Epidermal melanocyte (primary cell): ENCODE results near the gene CD86.
"Not testable (repeated sequence)": the region's sequence is repeated elsewhere in the genome, so short reads cannot be mapped to it uniquely, and the experiment has no call there.

Experiments used
- DNase-seq: peaks from one replicate; pipeline ENCODE4 v3.0.0; 2011; ENCODE audit warnings: low spot score; ENCODE audit not compliant: insufficient read length

CD86 gene

GRCh38 chr3:122148941-122149627, 93.9 kb downstream of the CD86 start:
- DNase-seq = no peak

GRCh38 chr3:122151480-122151879, 96.3 kb downstream of the CD86 start:
- DNase-seq = no peak

- DNase-seq = not testable (repeated sequence)
Measured at GRCh38 chr3:122164983-122165382, 109.8 kb downstream of the CD86 start.

DNA sequence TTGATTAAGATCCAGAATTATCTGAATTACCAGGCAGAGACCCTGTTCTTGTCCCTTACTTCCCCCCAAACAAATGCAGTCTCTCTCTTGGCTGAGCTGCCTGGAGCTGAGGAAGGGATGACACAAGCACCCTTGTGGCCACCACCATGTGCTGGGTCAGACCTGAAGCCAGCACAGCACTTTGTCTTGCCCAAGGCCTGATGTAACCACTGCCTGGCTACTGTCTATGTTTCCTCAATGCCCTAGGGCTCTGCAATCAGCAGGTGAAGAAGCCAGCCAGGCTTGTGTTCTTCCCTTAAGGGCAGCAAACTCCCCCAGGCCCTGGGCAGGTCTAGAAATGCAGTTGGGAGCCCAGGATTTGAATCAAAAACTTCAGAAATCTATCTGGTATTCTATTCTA, 112.5 kb downstream of the CD86 start:
- no peak for DNase-seq

DNA sequence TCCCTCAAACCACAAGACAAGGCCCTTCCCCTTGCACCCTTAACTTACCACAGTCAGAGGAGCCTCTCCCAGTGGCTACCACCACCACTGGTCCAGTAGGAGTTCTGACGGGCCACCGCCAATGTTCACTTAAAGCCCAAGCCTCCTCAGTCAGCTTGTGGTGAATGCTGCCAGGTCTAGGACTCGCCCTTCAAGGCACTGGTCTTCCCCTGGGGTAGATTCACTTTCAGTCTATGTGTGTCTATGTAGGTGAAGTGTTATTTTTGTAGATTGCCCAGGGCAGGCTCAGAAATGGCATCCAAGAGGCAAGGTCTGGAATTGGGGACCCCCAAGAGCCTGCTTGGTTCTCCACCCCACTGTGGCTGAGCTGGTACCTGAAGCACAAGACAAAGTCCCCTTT, 112.9 kb downstream of the CD86 start:
- DNase-seq = no peak

- DNase-seq = no peak
Measured at GRCh38 chr3:122169911-122170310, 114.7 kb downstream of the CD86 start.
